Articular chondrocyte of knee joint (primary cell): Measurements from ENCODE around the gene TIMM22. TPM values are rescaled to one million over a fixed set of nuclear protein-coding genes. Genes with fewer than 3 reads are reported as not detected.

ENCODE experiments used
- small RNA-seq: library from RNA; depleted of rRNA; stranded (forward); fragments of <200 nt; gene quantifications from one replicate; pipeline ENCODE3, GENCODE V24; 2012
- total RNA-seq: library from RNA; depleted of rRNA; stranded (reverse); fragments of >200 nt; gene quantifications from 2 replicates; pipeline ENCODE4 v1.2.3, GENCODE V29; 2012

The TIMM22 gene
- total RNA-seq = 12.5 and 13.3 TPM in 2 replicates

DNA sequence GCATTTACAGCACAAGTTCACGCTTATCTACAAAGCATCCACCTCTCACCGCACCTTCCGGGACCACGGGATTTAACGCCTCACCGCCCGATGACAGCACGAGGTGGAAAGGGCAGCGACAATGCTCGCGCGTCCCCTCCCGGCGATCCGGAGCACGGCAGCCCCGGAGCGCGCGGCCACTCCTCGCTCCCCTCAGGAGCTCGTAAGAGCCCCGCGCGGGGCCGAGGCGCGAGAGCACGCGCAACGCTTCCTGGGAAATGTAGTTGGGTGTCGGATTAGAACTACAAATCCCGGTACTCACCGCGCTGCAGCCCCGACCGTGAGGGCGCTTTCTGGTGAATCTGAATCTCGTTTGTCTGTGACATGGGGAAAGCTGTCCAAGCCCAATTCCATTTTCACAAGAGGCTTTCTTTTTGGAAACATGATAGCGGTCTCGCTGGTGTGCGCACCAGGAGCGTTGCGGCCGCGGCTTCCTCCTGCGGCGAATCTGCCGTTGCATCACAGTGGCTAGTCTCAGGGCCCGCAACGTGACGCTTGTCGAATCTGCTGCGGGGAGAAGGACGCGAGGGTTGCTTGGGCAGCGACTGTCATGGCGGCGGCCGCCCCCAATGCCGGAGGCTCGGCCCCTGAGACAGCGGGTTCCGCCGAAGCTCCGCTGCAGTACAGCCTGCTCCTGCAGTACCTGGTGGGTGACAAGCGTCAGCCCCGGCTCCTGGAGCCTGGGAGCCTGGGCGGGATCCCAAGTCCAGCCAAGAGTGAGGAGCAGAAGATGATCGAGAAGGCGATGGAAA is at the start of gene TIMM22:
Gene TIMM22 (plus strand): TSS at position 576 of the 791 bp plus-strand sequence. CDS start 14 bp downstream, at position 590.

GRCh38 chr17:979539-980405 is 17.2 kb upstream of the TIMM22 start, which contains the start of gene NXN:
TSS of gene NXN (minus strand) at chr17:979776.

Small RNAs within 50 kb of the gene (small RNA-seq; reads per million reads assigned to genes)
- 0.11 reads per million for gene MIR3183

Other genes with a start within 250 kb of the TIMM22 start
- 10.2 and 12.4 TPM in 2 replicates for gene GEMIN4, start 244.9 kb upstream of the TIMM22 start, total RNA-seq
- 43.6 and 48.1 TPM in 2 replicates for gene GLOD4, start 214.8 kb upstream of the TIMM22 start, total RNA-seq
- gene MRM3, start 214.8 kb upstream of the TIMM22 start, total RNA-seq = 11.6 and 13.9 TPM in 2 replicates
- gene NXN, start 17.4 kb upstream of the TIMM22 start, total RNA-seq = 41.6 and 60.6 TPM in 2 replicates
- gene ABR, start 182.9 kb downstream of the TIMM22 start, total RNA-seq = 76.3 and 92.6 TPM in 2 replicates